ENCODE measurements around the gene KRTAP12-3. TPM values are rescaled to one million over a fixed set of nuclear protein-coding genes. Genes with fewer than 3 reads are reported as not detected.

Gene KRTAP12-3
- polyA plus RNA-seq, 1 experiment, result not detected

DNA sequence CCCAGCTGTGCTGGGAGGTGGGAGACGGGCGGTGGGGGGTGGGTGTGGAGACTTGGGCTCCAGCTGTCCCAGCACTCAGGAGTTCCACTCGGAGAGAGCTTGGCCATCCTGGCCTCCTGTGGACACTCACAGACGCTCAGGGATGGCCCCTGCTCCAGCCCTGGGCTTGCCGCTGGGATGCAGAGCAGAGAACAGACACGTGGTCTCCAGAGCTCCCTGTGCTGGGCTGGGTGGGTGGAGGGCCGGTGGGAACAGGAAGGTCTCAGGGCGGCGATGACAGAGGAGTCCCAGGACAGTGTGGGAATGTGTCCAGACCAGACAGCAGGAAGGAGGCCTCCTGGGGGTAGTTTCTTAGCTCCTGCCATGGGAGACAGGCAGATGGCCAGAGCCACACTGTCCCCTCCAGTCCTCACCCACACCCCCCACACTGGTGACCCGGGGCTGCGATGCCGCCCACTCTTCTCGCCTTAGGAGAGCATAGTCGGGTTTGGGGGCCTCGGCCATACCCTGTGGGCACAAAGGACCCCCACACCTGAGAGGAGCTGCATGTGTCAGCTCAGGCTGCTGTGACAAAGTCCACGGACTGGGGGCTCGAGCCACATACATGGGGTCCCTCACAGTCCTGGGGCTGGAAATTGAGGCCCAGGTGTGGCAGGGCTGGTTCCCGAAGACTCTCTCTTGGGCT is 28.9 kb upstream of the KRTAP12-3 start:
- no peak for TF ChIP-seq CTCF (IDR thresholded peaks at IDR 0.05; ENCODE audit: low read depth, low read length)
- no peak for DNase-seq (ENCODE audit: low read depth, low spot score)
- ChIA-PET POLR2A (no interaction called here), CTCF (interaction anchor here (0.7 kb wide), 1 partner anchor 358 kb away, joined by 3 read pairs; no protein-coding TSS in a partner anchor)
- Histone ChIP-seq H3K4me3 (ENCODE audit: low read depth, low read length) (no peak overlapping the region), H3K9me3 (ENCODE audit: control insufficient read depth, insufficient read depth, low read length) (peaks cover 46% of the 10 kb centered on the region), H3K27ac (ENCODE audit: low read depth, low read length) (no peak overlapping the region), H3K27me3 (ENCODE audit: control insufficient read depth, insufficient read depth, low read length) (peaks cover 2% of the 10 kb centered on the region)

DNA sequence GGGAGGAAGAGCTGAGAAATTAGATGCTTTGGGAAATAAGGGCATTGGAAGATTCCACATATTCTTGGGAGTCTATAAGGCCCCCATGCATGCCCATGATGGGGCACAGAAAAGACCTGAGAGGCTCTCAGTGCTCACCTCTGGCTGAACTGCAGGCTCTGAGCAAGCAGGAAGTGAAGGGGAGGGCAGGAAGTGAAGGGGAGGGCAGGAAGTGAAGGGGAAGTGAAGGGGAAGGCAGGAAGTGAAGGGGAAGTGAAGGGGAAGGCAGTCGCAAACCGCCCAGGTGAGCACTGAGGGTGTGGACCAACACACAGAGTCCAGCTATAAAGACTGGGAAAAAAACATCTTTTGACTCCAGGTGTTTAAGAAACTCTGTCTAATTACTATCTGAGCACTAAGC is 27.3 kb upstream of the KRTAP12-3 start:
- Histone ChIP-seq H3K4me3 (ENCODE audit: low read depth, low read length) (no peak overlapping the region), H3K27ac (ENCODE audit: low read depth, low read length) (no peak overlapping the region), H3K27me3 (ENCODE audit: control insufficient read depth, insufficient read depth, low read length) (peaks cover 2% of the 10 kb centered on the region), H3K9me3 (ENCODE audit: control insufficient read depth, insufficient read depth, low read length) (peaks cover 42% of the 10 kb centered on the region)
- TF ChIP-seq CTCF (IDR thresholded peaks at IDR 0.05; ENCODE audit: low read depth, low read length), result no peak
- ChIA-PET CTCF (no interaction called here), POLR2A (no interaction called here)
- DNase-seq (ENCODE audit: low read depth, low spot score), result no peak

GRCh38 chr21:44632067-44632466 is 25.7 kb upstream of the KRTAP12-3 start:
- Histone ChIP-seq H3K9me3 (ENCODE audit: control insufficient read depth, insufficient read depth, low read length) (peaks cover 28% of the 10 kb centered on the region; the same call in 1 of the 2 replicates), H3K4me3 (ENCODE audit: low read depth, low read length) (no peak overlapping the region), H3K27me3 (ENCODE audit: control insufficient read depth, insufficient read depth, low read length) (peaks cover 2% of the 10 kb centered on the region), H3K27ac (ENCODE audit: low read depth, low read length) (no peak overlapping the region)
- no peak for DNase-seq (ENCODE audit: low read depth, low spot score)
- ChIA-PET CTCF (no interaction called here), POLR2A (no interaction called here)
- no peak for TF ChIP-seq CTCF (IDR thresholded peaks at IDR 0.05; ENCODE audit: low read depth, low read length)

DNA sequence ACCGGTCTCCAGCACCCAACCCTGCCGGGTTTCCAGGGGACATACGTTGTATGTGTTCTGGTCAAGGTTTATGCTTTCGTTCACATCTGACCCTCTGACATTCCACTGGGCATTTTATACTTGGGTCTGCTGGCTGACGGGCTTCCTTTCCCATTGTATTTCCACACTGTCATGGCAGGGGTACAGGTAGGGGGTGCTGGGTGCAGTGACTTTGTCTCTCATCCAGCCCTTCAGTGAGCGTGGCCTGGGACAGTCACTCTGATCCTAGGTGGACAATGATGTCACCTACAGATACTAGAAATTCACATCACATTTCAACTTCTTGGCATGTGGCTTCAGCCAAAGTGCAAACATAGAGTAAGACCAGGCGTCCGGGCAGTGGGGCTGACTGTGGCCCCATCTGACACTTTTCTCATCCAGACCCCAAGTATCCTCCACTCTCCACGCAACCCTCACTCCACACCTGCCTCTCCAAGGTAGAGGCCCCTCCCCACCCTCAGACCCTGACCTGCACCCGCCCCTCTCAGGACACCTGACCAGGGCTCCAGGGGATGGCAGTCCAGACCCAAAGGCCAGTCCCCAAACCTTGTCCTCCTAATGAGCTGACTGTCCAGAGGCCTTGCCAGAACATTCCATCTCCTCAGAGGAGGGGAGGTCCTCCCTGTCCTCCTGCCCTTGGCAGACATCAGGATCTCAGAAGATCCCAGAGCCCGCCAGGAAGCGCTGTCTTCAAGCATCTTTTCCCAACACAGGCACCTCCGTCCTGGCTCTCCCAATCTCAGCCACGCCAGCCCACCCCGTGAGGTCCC is 21.3 kb upstream of the KRTAP12-3 start:
- peaks cover 2% of the 10 kb centered on the region for H3K27me3 ChIP-seq (ENCODE audit: control insufficient read depth, insufficient read depth, low read length)
- no peak for DNase-seq (ENCODE audit: low read depth, low spot score)
- no peak for TF ChIP-seq CTCF (IDR thresholded peaks at IDR 0.05; ENCODE audit: low read depth, low read length)
- H3K4me3 ChIP-seq (ENCODE audit: low read depth, low read length), result no peak overlapping the region
- ChIA-PET POLR2A (no interaction called here), CTCF (no interaction called here)
- no peak overlapping the region for H3K27ac ChIP-seq (ENCODE audit: low read depth, low read length)
- H3K9me3 ChIP-seq (ENCODE audit: control insufficient read depth, insufficient read depth, low read length), result peaks cover 9% of the 10 kb centered on the region; the same call in 1 of the 2 replicates
